ENCODE data around the gene LRMDA. TPM values are rescaled to one million over a fixed set of nuclear protein-coding genes. Genes with fewer than 3 reads are reported as not detected.

The LRMDA gene
- polyA plus RNA-seq, 2 of the 4 experiments (the other 2 are of a cell fraction) = 4.6 to 5.2 TPM

DNA sequence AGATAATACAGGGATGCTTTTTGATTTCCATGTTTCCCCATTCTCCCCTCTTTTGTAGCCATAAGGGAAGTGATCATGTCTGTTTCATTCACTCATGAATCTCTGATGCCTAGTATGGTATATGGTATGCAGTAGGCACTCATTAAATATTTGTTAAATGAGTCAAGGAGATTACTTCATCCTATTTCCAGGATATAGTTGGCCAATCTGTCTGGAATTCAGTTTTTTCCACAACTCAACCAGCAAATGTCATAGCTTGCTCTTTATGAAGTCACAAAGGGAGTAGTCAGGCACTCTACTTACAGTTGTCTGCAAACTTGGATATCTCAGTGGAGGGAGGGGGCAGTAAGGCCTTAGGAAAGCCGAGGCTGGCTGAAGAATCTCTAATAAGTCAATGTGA, 853.6 kb downstream of the LRMDA start:
- no peak for TF ChIP-seq TP53 (CRISPR knock-in tag; IDR thresholded peaks at IDR 0.05)
- TF ChIP-seq, protein P1, sequence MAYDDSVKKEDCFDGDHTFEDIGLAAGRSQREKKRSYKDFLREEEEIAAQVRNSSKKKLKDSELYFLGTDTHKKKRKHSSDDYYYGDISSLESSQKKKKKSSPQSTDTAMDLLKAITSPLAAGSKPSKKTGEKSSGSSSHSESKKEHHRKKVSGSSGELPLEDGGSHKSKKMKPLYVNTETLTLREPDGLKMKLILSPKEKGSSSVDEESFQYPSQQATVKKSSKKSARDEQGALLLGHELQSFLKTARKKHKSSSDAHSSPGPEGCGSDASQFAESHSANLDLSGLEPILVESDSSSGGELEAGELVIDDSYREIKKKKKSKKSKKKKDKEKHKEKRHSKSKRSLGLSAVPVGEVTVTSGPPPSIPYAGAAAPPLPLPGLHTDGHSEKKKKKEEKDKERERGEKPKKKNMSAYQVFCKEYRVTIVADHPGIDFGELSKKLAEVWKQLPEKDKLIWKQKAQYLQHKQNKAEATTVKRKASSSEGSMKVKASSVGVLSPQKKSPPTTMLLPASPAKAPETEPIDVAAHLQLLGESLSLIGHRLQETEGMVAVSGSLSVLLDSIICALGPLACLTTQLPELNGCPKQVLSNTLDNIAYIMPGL (CRISPR knock-in tag; IDR thresholded peaks at IDR 0.05; ENCODE audit: borderline replicate concordance) = no peak
- H3K9me3 ChIP-seq = no peaks in the 10 kb centered on the region
- POLR2A ChIA-PET = no interaction called here
- H3K27ac ChIP-seq = no peak overlapping the region
- FAIRE-seq (no peak), ATAC-seq (peak; percentile 50 to 54; a peak in 3 of 6 replicates), DNase-seq (ENCODE audit: low read depth in 1 of 2, low spot score in 1 of 2) (peak in 1 of 2 experiments; percentile 29)
- no peak overlapping the region for H3K4me3 ChIP-seq
- CTCF ChIA-PET = interaction anchor here (1.4 kb wide), 1 partner anchor 17 kb away, joined by 4 read pairs; no protein-coding TSS in a partner anchor
- WGBS (ENCODE audit: missing lambda C conversion rate) = 5% methylated on average over 1 of the region's 1 CpG
- H3K4me1 ChIP-seq = no peaks in the 10 kb centered on the region
- 0 out of 3 replicates have a peak overlapping the region, but pooled peaks have one; percentile 12 for H3K4me2 ChIP-seq

- TF ChIP-seq NPAS2 (CRISPR knock-in tag; IDR thresholded peaks at IDR 0.05; ENCODE audit: borderline replicate concordance) = no peak
- no peak for TF ChIP-seq SMC3 (IDR thresholded peaks at IDR 0.05)
- no peak for TF ChIP-seq ZC3H11A (IDR thresholded peaks at IDR 0.05)
- TF ChIP-seq ZFP36 (IDR thresholded peaks at IDR 0.05; ENCODE audit: borderline replicate concordance, partially characterized antibody) = no peak
- TF ChIP-seq KDM5A (IDR thresholded peaks at IDR 0.05) = no peak
- no peak for TF ChIP-seq MAFK (IDR thresholded peaks at IDR 0.05; ENCODE audit: partially characterized antibody)
- TF ChIP-seq, protein P1 (CRISPR knock-in tag; IDR thresholded peaks at IDR 0.05; ENCODE audit: borderline replicate concordance) = no peak
- TF ChIP-seq JUN (IDR thresholded peaks at IDR 0.05) = no peak
- TF ChIP-seq SREBF2 (IDR thresholded peaks at IDR 0.05) = no peak
- TF ChIP-seq KDM1A (IDR thresholded peaks at IDR 0.05; ENCODE audit: low read depth) = no peak
- no peak for TF ChIP-seq EHMT2 (IDR thresholded peaks at IDR 0.05; ENCODE audit: low read depth)
- no peak for TF ChIP-seq HEYL (CRISPR knock-in tag; IDR thresholded peaks at IDR 0.05)
- TF ChIP-seq REST (IDR thresholded peaks at IDR 0.05) = no peak
- TF ChIP-seq GATA3 (IDR thresholded peaks at IDR 0.05; ENCODE audit: borderline replicate concordance) = no peak
- no peak for TF ChIP-seq USF2 (IDR thresholded peaks at IDR 0.05)
- TF ChIP-seq MAZ (IDR thresholded peaks at IDR 0.05; ENCODE audit: borderline replicate concordance, low read depth, low read length) = no peak
- TF ChIP-seq JUNB (IDR thresholded peaks at IDR 0.05) = no peak
- TF ChIP-seq, protein P2, sequence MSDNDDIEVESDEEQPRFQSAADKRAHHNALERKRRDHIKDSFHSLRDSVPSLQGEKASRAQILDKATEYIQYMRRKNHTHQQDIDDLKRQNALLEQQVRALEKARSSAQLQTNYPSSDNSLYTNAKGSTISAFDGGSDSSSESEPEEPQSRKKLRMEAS (IDR thresholded peaks at IDR 0.05) = no peak
- no peak for TF ChIP-seq HOXA7 (CRISPR knock-in tag; IDR thresholded peaks at IDR 0.05)
- no peak for TF ChIP-seq EP300 (IDR thresholded peaks at IDR 0.05)
- H3K4me2 ChIP-seq = no peak overlapping the region
- no peak overlapping the region for H3K4me3 ChIP-seq
- 48% methylated on average over 2 of the region's 2 CpGs for WGBS (ENCODE audit: missing lambda C conversion rate)
- FAIRE-seq = no peak
- POLR2A ChIA-PET = no interaction called here
- H3K27ac ChIP-seq = no peak overlapping the region
- H3K4me1 ChIP-seq = no peaks in the 10 kb centered on the region
- CTCF ChIA-PET = no interaction called here
- DNase-seq (ENCODE audit: low read depth in 1 of 2, low spot score in 1 of 2) = no peak
- ATAC-seq = no peak
- no peaks in the 10 kb centered on the region for H3K9me3 ChIP-seq
These were observed 854.1 kb downstream of the LRMDA start for GRCh38 chr10:76285515-76285914.

Measured in A549 (cell line).